HT-29 (cell line): Measurements from ENCODE around the gene LPIN3. TPM values are rescaled to one million over a fixed set of nuclear protein-coding genes. Genes with fewer than 3 reads are reported as not detected.

Experiments
- DNase-seq: peaks from one replicate; pipeline ENCODE4 v3.0.0-alpha.2; 2015; ENCODE audit warnings: low spot score
- total RNA-seq: library from RNA; depleted of rRNA; stranded (reverse); fragments of >200 nt; shearing (Covaris generic); gene quantifications from 2 replicates; pipeline ENCODE4 v1.2.3, GENCODE V29; 2014

Gene LPIN3
- total RNA-seq, 1 experiment from 2014 or later: 11.2 TPM

- no peak for DNase-seq
Observed at GRCh38 chr20:41366546-41367392, 26.1 kb downstream of the LPIN3 start, which contains the start of gene EMILIN3. TSS of gene EMILIN3 (minus strand) at chr20:41366818. CDS start at chr20:41366634, 184 bp downstream.

GRCh38 chr20:41367393-41367695, 26.7 kb downstream of the LPIN3 start:
- DNase-seq: no peak

GRCh38 chr20:41367956-41368355, 27.3 kb downstream of the LPIN3 start:
- DNase-seq: no peak

GRCh38 chr20:41369673-41370072, 29.1 kb downstream of the LPIN3 start:
- no peak for DNase-seq

- DNase-seq: no peak
Observed at GRCh38 chr20:41370176-41370575, 29.6 kb downstream of the LPIN3 start.

GRCh38 chr20:41371371-41371770, 30.8 kb downstream of the LPIN3 start:
- no peak for DNase-seq

- DNase-seq: no peak
Observed at GRCh38 chr20:41373251-41373783, 32.7 kb downstream of the LPIN3 start.

GRCh38 chr20:41373931-41374920, 33.6 kb downstream of the LPIN3 start:
- DNase-seq: no peak

- no peak for DNase-seq
Observed at GRCh38 chr20:41375846-41376245, 35.2 kb downstream of the LPIN3 start.

- no peak for DNase-seq
Observed at GRCh38 chr20:41376349-41376748, 35.7 kb downstream of the LPIN3 start.

- no peak for DNase-seq
Observed at GRCh38 chr20:41377275-41377674, 36.7 kb downstream of the LPIN3 start.

GRCh38 chr20:41379551-41379950, 38.9 kb downstream of the LPIN3 start:
- no peak for DNase-seq

GRCh38 chr20:41380551-41381193, 40.1 kb downstream of the LPIN3 start:
- DNase-seq: no peak

- no peak for DNase-seq
Observed at GRCh38 chr20:41382791-41383305, 42.2 kb downstream of the LPIN3 start.

GRCh38 chr20:41386502-41387427, 46.1 kb downstream of the LPIN3 start:
- no peak for DNase-seq

- DNase-seq: no peak
Observed at GRCh38 chr20:41387444-41387851, 46.8 kb downstream of the LPIN3 start.

GRCh38 chr20:41390889-41391288, 50.3 kb downstream of the LPIN3 start:
- DNase-seq: no peak

GRCh38 chr20:41391587-41392001, 51.0 kb downstream of the LPIN3 start:
- DNase-seq: no peak

GRCh38 chr20:41392295-41392694, 51.7 kb downstream of the LPIN3 start:
- DNase-seq: no peak
